Panc1 (cell line): ENCODE measurements around the gene DPYD.

Source experiments
- CTCF ChIP-seq: fragments of 450-650 bp; IDR thresholded peaks from 2 replicates; pipeline ENCODE4 v1.5.1; 2017; ENCODE audit warnings: mild to moderate bottlenecking
- POLR2AphosphoS5 ChIP-seq: IDR thresholded peaks from 2 replicates; pipeline ENCODE4 v1.6.1; 2012; ENCODE audit warnings: mild to moderate bottlenecking, low read depth, low read length, moderate library complexity
- TCF7L2 ChIP-seq: IDR thresholded peaks from 2 replicates; pipeline ENCODE4 v1.6.1; 2011; ENCODE audit warnings: mild to moderate bottlenecking, low read depth, low read length, inconsistent platforms

GRCh38 chr1:97572561-97572960, 348.3 kb downstream of the DPYD start:
- TF ChIP-seq CTCF (no peak), TCF7L2 (no peak), POLR2AphosphoS5 (no peak)
